Brain microvascular endothelial cell (primary cell): Measurements from ENCODE around the gene KLRF2.

Experiments used
- DNase-seq: peaks from one replicate; pipeline ENCODE4 v3.0.0-alpha.2; 2020
- H3K27ac ChIP-seq: fragments of 250-450 bp; sonication (Bioruptor Pico); 2 replicates; pipeline ENCODE4 v1.5.1; 2020; ENCODE audit warnings: mild to moderate bottlenecking, moderate library complexity
- H3K27me3 ChIP-seq: fragments of 250-450 bp; sonication (Bioruptor Pico); replicated peaks from 2 replicates; pipeline ENCODE4 v1.5.1; 2020; ENCODE audit warnings: mild to moderate bottlenecking
- H3K36me3 ChIP-seq: fragments of 250-450 bp; sonication (Bioruptor Pico); replicated peaks from 2 replicates; pipeline ENCODE4 v1.5.1; 2020; ENCODE audit warnings: mild to moderate bottlenecking
- H3K4me3 ChIP-seq: 2 replicates; pipeline ENCODE4 v1.5.1; 2011; ENCODE audit warnings: low read depth, mild to moderate bottlenecking, control low read depth, low read length, moderate library complexity
- in situ Hi-C: cut with HindIII; loops from 2 replicates; pipeline ENCODE4 v1.10.0; 2017; ENCODE audit warnings: low sequenced_read_pairs, low pct_ligation_motif_present
- TF ChIP-seq, protein P1 (sequence below): IDR thresholded peaks from 2 replicates; pipeline ENCODE4 v1.5.1; 2011; ENCODE audit warnings: low read depth, mild to moderate bottlenecking, moderate library complexity, low read length, control low read depth, inconsistent platforms; ENCODE audit errors: missing control alignments

KLRF2 gene, protein sequence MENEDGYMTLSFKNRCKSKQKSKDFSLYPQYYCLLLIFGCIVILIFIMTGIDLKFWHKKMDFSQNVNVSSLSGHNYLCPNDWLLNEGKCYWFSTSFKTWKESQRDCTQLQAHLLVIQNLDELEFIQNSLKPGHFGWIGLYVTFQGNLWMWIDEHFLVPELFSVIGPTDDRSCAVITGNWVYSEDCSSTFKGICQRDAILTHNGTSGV

DNA sequence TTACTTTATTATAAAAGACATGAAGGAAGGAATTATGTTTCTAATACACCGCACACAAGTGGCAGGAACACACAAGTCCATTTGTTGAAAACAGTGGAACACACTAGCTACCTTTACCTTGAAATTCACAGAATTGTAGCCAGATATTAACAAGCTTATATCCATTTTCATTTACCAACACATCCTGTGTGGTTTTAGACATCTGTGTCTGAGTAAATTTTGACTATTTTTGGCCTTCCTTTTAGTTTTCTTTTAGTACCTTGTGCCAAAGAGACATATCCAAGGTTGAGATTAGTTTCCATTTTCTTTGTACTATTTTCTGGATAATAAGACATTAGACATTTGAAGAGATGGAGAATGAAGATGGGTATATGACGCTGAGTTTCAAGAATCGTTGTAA lies at the start of gene KLRF2:
TSS of gene KLRF2 (plus strand) at position 244 of the 400 bp plus-strand sequence. CDS start at position 351, 107 bp downstream.
- no peak for DNase-seq

DNA sequence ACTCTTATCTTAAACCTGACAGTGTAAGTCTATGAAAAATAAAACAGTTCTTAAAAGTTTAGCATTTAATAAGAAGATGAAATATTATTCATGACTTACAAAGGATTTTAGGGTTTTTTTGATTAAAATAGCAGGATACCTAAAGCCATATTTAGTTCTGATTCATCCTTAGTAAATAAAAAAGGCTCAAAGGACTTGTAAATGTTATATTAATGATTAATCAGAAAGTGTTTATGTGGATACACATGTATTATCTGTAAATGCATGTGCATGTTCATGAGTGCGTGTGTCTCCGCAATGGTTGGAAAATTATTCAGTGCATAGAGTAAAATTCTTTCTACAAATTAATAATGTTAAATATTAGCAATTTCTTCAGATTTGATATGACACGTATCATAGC lies 49.6 kb upstream of the KLRF2 start:
- Histone ChIP-seq H3K27me3 (no peaks in the 10 kb centered on the region), H3K27ac (no peak overlapping the region), H3K36me3 (no peaks in the 10 kb centered on the region), H3K4me3 (no peak overlapping the region)
- in situ Hi-C loops: no loop called here
- TF ChIP-seq, protein P1, sequence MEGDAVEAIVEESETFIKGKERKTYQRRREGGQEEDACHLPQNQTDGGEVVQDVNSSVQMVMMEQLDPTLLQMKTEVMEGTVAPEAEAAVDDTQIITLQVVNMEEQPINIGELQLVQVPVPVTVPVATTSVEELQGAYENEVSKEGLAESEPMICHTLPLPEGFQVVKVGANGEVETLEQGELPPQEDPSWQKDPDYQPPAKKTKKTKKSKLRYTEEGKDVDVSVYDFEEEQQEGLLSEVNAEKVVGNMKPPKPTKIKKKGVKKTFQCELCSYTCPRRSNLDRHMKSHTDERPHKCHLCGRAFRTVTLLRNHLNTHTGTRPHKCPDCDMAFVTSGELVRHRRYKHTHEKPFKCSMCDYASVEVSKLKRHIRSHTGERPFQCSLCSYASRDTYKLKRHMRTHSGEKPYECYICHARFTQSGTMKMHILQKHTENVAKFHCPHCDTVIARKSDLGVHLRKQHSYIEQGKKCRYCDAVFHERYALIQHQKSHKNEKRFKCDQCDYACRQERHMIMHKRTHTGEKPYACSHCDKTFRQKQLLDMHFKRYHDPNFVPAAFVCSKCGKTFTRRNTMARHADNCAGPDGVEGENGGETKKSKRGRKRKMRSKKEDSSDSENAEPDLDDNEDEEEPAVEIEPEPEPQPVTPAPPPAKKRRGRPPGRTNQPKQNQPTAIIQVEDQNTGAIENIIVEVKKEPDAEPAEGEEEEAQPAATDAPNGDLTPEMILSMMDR: no peak
- DNase-seq: no peak

More for the DNA sequence above, at the start of gene KLRF2:
- H3K4me3 ChIP-seq: no peak within 1 kb of the TSS
- no peak within 1 kb of the TSS for H3K27ac ChIP-seq
- in situ Hi-C loops: no loop called here
- no peaks in the 10 kb centered on the region for H3K27me3 ChIP-seq
- TF ChIP-seq, protein P1: no peak
- no peaks in the 10 kb centered on the region for H3K36me3 ChIP-seq

DNA sequence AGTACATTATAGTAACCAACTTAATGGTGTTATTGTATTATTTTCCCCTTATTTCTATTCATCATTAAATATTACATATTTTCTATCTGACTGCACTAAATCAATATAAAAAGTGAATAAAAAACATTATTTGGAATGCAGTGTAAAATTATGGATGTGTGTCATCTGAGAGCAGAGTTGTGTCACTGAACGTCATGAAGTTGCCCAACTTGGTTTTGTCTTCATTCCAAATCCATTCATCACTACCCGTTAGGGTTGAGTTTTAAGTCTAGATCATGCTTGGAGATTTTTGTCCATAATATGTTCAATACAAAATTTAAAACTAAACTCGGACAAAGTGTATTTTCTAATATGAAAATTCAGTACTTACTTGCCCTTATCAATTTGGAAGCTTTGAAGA lies 37.9 kb upstream of the KLRF2 start:
- TF ChIP-seq, protein P1: no peak
- Histone ChIP-seq H3K27me3 (no peaks in the 10 kb centered on the region), H3K36me3 (no peaks in the 10 kb centered on the region), H3K4me3 (no peak overlapping the region), H3K27ac (no peak overlapping the region)
- no peak for DNase-seq
- in situ Hi-C loops: no loop called here

DNA sequence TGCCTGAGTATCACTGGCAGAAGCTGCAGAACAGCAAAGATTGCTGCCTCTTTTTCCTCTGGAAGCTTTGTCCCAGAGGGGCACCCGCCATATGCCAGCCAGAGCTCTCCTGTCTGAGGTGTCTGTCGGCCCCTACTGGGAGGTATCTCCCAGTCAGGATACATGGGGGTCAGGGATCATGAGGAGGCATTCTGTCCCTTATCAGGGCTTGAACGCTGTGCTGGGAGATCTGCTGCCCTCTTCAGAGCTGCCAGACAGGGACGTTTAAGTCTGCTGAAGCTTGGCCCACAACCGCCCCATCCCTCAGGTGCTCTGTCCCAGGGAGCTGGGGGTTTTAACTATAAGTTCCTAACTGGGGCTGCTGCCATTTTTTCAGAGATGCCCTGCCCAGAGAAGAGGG lies 32.4 kb upstream of the KLRF2 start:
- H3K27me3 ChIP-seq: no peaks in the 10 kb centered on the region
- H3K27ac ChIP-seq: no peak overlapping the region
- no peaks in the 10 kb centered on the region for H3K36me3 ChIP-seq
- in situ Hi-C loops: no loop called here
- H3K4me3 ChIP-seq: no peak overlapping the region
- TF ChIP-seq, protein P1: no peak
- no peak for DNase-seq

- in situ Hi-C loops: no loop called here
- TF ChIP-seq, protein P1: no peak
- Histone ChIP-seq H3K27me3 (no peaks in the 10 kb centered on the region), H3K27ac (no peak overlapping the region), H3K36me3 (no peaks in the 10 kb centered on the region), H3K4me3 (no peak overlapping the region)
- no peak for DNase-seq
Observed at GRCh38 chr12:9851050-9851449, 30.2 kb upstream of the KLRF2 start.

DNA sequence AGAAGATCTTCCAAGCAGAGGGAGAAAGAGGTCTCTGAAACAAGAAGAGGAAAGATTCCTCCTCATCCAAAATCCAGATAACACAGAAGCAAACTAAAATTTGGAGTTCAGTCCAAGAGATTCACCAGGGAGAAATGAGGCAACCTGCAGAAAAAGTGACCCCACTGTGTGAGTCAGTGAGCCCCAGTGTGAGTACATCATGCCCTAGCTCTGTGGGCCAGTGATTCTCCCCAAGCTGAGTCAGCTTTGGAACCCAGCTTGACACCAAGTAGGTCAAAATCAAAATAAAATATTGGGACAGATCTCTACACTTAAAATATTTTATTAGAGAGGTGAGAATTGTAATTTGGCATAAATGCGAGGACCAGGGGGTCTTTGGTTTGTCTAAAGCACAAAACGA lies 29.4 kb upstream of the KLRF2 start:
- no peak overlapping the region for H3K4me3 ChIP-seq
- H3K36me3 ChIP-seq: no peaks in the 10 kb centered on the region
- in situ Hi-C loops: no loop called here
- TF ChIP-seq, protein P1: no peak
- no peak for DNase-seq
- H3K27me3 ChIP-seq: no peaks in the 10 kb centered on the region
- H3K27ac ChIP-seq: no peak overlapping the region
